Measurements from ENCODE around the gene CELF2.

Gene CELF2

DNA sequence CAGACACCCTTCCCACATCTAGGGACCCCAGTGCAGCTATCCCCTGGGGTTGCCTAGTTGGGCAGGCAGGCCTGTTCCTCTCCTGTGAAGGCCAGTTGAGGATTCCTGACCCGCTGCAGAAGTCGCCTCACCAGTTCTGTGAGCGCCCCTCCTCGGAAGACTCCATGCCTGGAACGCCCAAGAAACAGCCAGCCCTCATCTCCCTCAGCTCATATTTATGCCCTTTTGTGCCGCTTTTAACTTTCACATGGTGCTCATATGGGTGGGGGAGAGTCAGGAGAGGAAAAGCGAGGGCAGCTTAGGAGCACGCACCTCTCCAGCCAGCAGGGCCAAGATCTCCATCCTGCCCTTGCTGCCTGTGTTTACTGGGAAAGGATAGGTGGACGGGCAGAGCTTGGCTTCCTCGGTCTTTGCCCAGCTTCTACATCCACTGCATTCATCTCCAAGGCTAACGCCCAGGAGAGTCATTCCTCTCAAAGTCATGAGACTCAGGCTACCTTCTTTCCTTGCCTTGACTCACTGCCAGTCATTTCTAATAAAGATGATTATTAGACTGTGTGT is 307.2 kb downstream of the CELF2 start:
- peaks cover 16% of the 10 kb centered on the region for H3K36me3 ChIP-seq (ENCODE audit: control insufficient read depth, insufficient read depth, low read length, severe bottlenecking)
- no peak overlapping the region for H3K4me3 ChIP-seq (ENCODE audit: low read length)
- no peaks in the 10 kb centered on the region for H3K9me3 ChIP-seq (ENCODE audit: control insufficient read depth, low read length)
- no peak overlapping the region for H3K9ac ChIP-seq (ENCODE audit: low read length)
- peaks cover 26% of the 10 kb centered on the region for H3K4me1 ChIP-seq (ENCODE audit: control insufficient read depth, insufficient read depth, low read length)
- DNase-seq (ENCODE audit: low read depth): no peak
- no peaks in the 10 kb centered on the region for H3K27me3 ChIP-seq (replicated peaks; ENCODE audit: control insufficient read depth, insufficient read depth, low read length)

DNA sequence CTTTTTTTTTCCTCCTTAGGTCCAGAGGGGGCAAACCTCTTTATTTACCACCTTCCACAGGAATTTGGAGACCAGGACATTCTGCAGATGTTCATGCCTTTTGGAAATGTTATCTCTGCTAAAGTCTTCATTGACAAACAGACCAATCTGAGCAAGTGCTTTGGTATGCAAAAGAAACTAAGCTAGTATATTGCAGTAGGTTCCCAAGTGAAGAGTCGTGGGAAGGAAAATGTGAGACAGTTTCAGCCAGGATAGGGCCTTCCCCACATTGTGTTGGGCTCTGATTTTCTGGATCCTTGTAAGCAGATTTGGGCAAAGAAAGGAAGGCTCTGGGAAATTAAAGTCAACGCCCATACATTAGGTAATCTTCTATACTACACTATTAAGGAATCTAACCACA is 308.1 kb downstream of the CELF2 start:
- peaks cover 12% of the 10 kb centered on the region for H3K36me3 ChIP-seq (ENCODE audit: control insufficient read depth, insufficient read depth, low read length, severe bottlenecking)
- H3K4me3 ChIP-seq (ENCODE audit: low read length): no peak overlapping the region
- no peaks in the 10 kb centered on the region for H3K9me3 ChIP-seq (ENCODE audit: control insufficient read depth, low read length)
- H3K4me1 ChIP-seq (ENCODE audit: control insufficient read depth, insufficient read depth, low read length): peaks cover 35% of the 10 kb centered on the region
- no peak for DNase-seq (ENCODE audit: low read depth)
- no peak overlapping the region for H3K9ac ChIP-seq (ENCODE audit: low read length)
- H3K27me3 ChIP-seq (replicated peaks; ENCODE audit: control insufficient read depth, insufficient read depth, low read length): no peaks in the 10 kb centered on the region

DNA sequence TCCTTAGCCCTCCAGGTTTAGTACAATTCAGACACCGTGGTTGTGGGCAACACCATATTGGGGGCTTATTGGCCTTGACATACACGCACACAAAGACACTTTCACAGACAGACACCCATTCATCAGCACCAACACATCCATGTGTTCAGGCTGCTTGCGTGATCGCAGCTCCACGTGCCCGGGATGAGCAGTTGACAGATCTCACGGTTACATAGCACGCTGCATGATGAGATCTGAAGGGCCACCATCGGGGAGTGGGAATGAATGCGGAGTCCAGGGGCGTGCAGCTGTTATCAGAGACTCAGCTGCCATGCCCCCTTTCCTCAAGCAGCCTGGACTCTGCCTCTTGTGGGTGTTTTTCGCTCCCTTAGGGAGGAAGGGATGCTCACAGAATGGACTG is 308.6 kb downstream of the CELF2 start:
- Histone ChIP-seq H3K4me3 (ENCODE audit: low read length) (no peak overlapping the region), H3K36me3 (ENCODE audit: control insufficient read depth, insufficient read depth, low read length, severe bottlenecking) (peaks cover 8% of the 10 kb centered on the region), H3K27me3 (replicated peaks; ENCODE audit: control insufficient read depth, insufficient read depth, low read length) (no peaks in the 10 kb centered on the region), H3K9ac (ENCODE audit: low read length) (no peak overlapping the region), H3K9me3 (ENCODE audit: control insufficient read depth, low read length) (no peaks in the 10 kb centered on the region), H3K4me1 (ENCODE audit: control insufficient read depth, insufficient read depth, low read length) (peaks cover 40% of the 10 kb centered on the region)
- DNase-seq (ENCODE audit: low read depth): no peak

DNA sequence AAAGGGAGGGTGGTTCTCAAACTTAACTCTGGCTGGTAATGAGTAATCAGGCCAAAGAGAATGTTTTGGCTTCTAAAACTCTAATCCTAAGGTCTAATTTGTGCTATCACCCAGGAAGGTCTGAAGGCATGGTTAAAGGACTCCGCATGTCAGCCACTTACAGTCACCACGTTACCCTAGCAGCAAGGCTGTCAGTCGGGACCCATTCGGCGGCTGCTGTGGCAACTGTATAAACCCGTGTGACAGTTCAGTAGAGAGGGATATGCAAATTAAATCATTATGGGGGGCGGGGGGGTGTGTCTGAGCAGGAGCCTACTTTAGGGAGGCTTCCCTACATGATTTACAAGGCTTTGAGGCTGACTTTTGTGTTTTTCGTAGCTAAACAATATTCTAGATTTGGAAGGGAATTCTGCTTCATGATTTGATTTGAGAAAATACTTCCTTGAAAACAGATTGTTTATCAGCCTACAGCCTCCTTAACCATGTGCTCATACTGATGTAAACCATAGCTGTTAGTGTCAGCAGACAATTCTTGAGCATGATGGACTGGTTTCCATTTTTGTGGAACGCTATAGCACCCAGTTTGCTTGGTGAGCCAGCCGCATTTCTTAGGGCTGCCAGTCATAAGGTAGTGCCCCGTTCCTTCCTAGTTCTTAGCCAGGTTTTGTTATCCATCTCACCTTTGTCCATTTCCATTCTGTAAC is 309.4 kb downstream of the CELF2 start:
- Histone ChIP-seq H3K9ac (ENCODE audit: low read length) (no peak overlapping the region), H3K4me3 (ENCODE audit: low read length) (no peak overlapping the region), H3K4me1 (ENCODE audit: control insufficient read depth, insufficient read depth, low read length) (peaks cover 44% of the 10 kb centered on the region), H3K27me3 (replicated peaks; ENCODE audit: control insufficient read depth, insufficient read depth, low read length) (no peaks in the 10 kb centered on the region), H3K9me3 (ENCODE audit: control insufficient read depth, low read length) (no peaks in the 10 kb centered on the region), H3K36me3 (ENCODE audit: control insufficient read depth, insufficient read depth, low read length, severe bottlenecking) (peaks cover 4% of the 10 kb centered on the region)
- DNase-seq (ENCODE audit: low read depth): no peak

DNA sequence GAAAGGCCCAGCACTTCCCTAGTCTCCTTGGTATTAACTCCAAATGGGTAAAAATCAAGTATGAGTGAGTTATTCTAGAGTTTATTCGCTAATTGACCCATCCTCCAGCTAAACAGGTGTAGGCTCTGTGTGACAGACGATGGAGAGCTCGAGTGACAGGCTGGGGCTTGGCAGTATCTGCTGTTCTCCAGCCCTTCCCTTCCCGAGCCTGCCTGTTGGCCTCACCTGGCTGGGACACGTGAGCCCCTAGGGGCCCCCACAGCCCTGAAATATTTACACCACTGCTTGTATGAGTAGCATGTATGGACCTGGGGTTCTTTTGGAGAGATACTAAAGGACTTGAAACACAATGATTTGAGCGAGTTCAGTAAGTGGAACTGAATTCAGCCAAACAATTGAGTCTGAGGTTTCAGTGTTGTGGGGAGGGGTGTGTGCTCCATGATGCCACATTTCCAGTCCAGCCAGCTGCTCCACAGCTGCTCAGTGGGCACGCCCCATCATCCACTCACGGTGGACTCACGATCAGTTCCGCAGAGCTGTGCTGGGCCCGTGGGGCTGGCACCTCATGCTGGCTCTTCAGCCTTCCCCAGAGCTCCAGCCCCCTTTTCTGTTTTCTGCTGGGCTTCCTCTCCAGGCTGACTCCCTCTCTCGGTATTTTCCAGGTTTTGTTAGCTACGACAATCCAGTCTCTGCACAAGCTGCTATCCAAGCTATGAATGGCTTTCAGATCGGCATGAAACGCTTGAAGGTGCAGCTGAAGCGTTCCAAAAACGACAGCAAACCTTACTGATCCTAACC is 310.8 kb downstream of the CELF2 start:
- Histone ChIP-seq H3K4me1 (ENCODE audit: control insufficient read depth, insufficient read depth, low read length) (peaks cover 44% of the 10 kb centered on the region), H3K9me3 (ENCODE audit: control insufficient read depth, low read length) (no peaks in the 10 kb centered on the region), H3K9ac (ENCODE audit: low read length) (no peak overlapping the region), H3K27me3 (replicated peaks; ENCODE audit: control insufficient read depth, insufficient read depth, low read length) (no peaks in the 10 kb centered on the region), H3K4me3 (ENCODE audit: low read length) (no peak overlapping the region), H3K36me3 (ENCODE audit: control insufficient read depth, insufficient read depth, low read length, severe bottlenecking) (peaks cover 4% of the 10 kb centered on the region)
- DNase-seq (ENCODE audit: low read depth): no peak

DNA sequence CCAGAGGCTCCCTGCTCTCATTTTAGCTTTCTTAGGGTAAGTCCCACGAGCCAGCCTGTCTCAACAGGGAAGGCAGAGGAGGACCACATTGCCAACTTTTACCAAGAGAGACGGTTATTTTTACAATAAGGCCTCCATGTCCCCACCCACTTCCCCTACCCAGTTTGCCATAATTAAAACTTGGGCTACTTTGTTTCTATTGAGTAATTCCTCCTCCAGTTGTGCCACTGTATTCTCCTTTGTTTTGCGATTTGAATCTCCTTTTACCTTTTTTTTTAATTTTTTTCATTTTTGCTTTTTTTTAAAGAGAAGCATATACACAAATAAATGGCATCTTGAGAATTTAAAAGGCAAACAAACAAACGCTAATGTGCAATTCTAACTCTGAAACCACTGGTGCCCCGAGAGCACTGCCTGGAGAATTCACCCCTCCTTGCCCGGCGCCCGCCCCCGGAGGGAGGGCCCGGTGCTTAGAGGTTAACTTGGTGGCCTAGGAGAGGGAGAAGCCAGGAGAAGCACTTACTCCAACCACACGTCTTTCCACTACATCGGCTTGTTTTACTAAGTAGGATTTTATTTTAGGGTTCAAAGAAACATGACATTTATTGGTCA is 311.5 kb downstream of the CELF2 start:
- Histone ChIP-seq H3K4me3 (ENCODE audit: low read length) (no peak overlapping the region), H3K27me3 (replicated peaks; ENCODE audit: control insufficient read depth, insufficient read depth, low read length) (no peaks in the 10 kb centered on the region), H3K4me1 (ENCODE audit: control insufficient read depth, insufficient read depth, low read length) (peaks cover 44% of the 10 kb centered on the region), H3K9ac (ENCODE audit: low read length) (no peak overlapping the region), H3K36me3 (ENCODE audit: control insufficient read depth, insufficient read depth, low read length, severe bottlenecking) (peaks cover 4% of the 10 kb centered on the region), H3K9me3 (ENCODE audit: control insufficient read depth, low read length) (no peaks in the 10 kb centered on the region)
- no peak for DNase-seq (ENCODE audit: low read depth)

DNA sequence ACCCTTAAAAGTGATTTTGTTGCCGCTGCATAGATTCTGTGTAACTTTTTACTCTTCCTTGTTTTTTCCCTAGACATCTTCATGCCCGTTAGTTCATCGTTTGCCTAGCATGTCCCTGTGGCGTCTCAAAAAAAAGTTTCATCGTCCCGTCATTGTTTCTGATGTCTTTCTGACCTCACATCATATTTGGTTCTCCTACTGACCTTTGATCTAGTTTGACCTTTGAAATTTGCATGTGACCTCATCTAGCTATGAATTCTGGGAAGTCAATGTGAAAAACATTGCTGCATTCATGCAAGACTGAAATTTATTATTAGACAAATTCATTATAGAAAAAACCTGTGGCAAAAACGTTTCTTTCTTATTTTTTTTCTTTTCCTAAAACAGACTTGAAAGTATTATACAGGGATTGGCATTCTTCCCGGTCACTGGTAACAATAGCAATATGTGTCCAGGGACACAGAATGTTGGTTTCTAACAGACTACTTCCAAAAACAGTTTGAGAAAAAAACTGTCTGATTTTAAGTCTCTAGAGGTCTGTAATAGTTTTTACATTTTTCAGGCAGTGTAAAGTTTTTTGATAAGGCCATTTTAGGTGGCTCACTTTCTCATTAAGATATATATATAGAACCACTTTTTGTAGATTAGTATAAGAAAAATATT is 312.8 kb downstream of the CELF2 start:
- H3K9ac ChIP-seq (ENCODE audit: low read length): no peak overlapping the region
- no peaks in the 10 kb centered on the region for H3K9me3 ChIP-seq (ENCODE audit: control insufficient read depth, low read length)
- peaks cover 5% of the 10 kb centered on the region for H3K36me3 ChIP-seq (ENCODE audit: control insufficient read depth, insufficient read depth, low read length, severe bottlenecking)
- no peaks in the 10 kb centered on the region for H3K27me3 ChIP-seq (replicated peaks; ENCODE audit: control insufficient read depth, insufficient read depth, low read length)
- DNase-seq (ENCODE audit: low read depth): no peak
- H3K4me1 ChIP-seq (ENCODE audit: control insufficient read depth, insufficient read depth, low read length): peaks cover 40% of the 10 kb centered on the region
- peak overlapping the region; percentile 6 for H3K4me3 ChIP-seq (ENCODE audit: low read length)

DNA sequence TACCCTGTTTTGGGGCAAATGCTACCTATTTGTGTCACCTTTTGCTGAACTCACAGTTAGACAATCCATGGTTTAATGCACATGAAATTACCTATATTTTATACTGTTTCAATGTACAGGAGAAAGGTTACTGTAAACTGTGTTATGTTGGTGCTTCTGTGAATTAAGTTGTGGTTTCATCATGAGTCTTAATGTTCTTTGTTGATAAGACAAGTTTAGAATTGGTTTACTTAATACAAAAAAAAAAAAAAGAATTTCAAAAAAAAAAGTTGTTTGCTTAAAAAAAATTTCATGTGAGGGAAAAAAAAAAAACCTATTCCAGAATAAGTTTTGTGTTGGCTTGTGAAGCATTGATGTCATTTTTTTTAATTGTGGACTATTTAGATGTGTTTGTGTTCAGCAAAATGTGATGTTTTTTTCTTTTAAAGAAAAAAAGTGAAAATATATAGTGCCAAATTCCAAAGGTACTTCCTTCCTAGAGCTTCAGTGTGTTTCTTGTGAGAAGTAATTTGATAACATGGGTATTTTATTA is 313.4 kb downstream of the CELF2 start:
- peaks cover 36% of the 10 kb centered on the region for H3K4me1 ChIP-seq (ENCODE audit: control insufficient read depth, insufficient read depth, low read length)
- no peaks in the 10 kb centered on the region for H3K27me3 ChIP-seq (replicated peaks; ENCODE audit: control insufficient read depth, insufficient read depth, low read length)
- peaks cover 5% of the 10 kb centered on the region for H3K36me3 ChIP-seq (ENCODE audit: control insufficient read depth, insufficient read depth, low read length, severe bottlenecking)
- no peak overlapping the region for H3K4me3 ChIP-seq (ENCODE audit: low read length)
- H3K9ac ChIP-seq (ENCODE audit: low read length): no peak overlapping the region
- DNase-seq (ENCODE audit: low read depth): no peak
- H3K9me3 ChIP-seq (ENCODE audit: control insufficient read depth, low read length): no peaks in the 10 kb centered on the region

DNA sequence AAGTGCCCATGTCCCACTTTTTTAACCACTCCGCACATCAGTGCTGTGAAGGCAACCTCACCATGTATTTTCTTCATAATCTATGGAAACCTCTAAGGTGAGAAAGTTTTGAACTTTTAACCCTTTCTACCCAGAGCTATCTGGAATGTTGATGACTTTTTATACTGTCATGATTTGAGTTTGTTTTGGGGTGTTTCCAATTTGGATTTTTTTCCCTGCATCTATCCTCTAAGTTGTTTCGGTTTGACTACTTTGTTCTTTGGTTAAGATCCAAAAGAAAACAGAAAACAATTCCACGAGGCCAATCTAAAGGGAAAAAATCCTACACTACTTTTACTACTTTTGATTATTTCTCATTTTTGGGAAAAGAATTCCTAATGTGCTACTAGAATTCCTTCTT is 314.1 kb downstream of the CELF2 start:
- Histone ChIP-seq H3K36me3 (ENCODE audit: control insufficient read depth, insufficient read depth, low read length, severe bottlenecking) (peaks cover 5% of the 10 kb centered on the region), H3K9ac (ENCODE audit: low read length) (no peak overlapping the region), H3K9me3 (ENCODE audit: control insufficient read depth, low read length) (no peaks in the 10 kb centered on the region), H3K4me1 (ENCODE audit: control insufficient read depth, insufficient read depth, low read length) (peaks cover 31% of the 10 kb centered on the region), H3K27me3 (replicated peaks; ENCODE audit: control insufficient read depth, insufficient read depth, low read length) (no peaks in the 10 kb centered on the region), H3K4me3 (ENCODE audit: low read length) (no peak overlapping the region)
- no peak for DNase-seq (ENCODE audit: low read depth)

DNA sequence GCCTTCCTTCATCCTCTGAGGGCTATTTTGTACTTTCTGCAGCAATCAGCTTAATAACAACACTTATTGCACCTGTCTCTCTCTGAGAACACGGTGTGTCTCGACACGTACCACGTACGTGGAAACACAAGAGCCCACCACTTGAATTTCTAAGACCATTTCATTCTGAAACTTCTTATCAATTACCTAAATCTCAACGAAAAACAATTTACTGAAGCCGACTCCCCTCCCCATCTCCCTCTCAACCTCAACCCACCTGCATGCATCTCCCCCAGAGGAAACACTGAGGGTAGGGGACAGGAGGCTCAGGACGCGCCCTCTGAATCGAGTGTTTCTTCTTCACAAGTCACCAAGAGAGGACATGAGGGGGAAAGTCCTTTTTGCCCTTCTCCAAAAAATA is 315.2 kb downstream of the CELF2 start:
- Histone ChIP-seq H3K9me3 (ENCODE audit: control insufficient read depth, low read length) (no peaks in the 10 kb centered on the region), H3K4me3 (ENCODE audit: low read length) (no peak overlapping the region), H3K4me1 (ENCODE audit: control insufficient read depth, insufficient read depth, low read length) (peaks cover 29% of the 10 kb centered on the region), H3K36me3 (ENCODE audit: control insufficient read depth, insufficient read depth, low read length, severe bottlenecking) (peaks cover 5% of the 10 kb centered on the region), H3K27me3 (replicated peaks; ENCODE audit: control insufficient read depth, insufficient read depth, low read length) (peaks cover 2% of the 10 kb centered on the region), H3K9ac (ENCODE audit: low read length) (no peak overlapping the region)
- no peak for DNase-seq (ENCODE audit: low read depth)

Data from adipocyte (in vitro differentiated cells).